ENCODE data around the gene VSX2.

VSX2 gene

GRCh38 chr14:74260525-74261233 lies 21.4 kb downstream of the VSX2 start:
- CTCF ChIA-PET: interaction anchor here (0.9 kb wide), 1 partner anchor 9 kb away, joined by 3 read pairs; no protein-coding TSS in a partner anchor

DNA sequence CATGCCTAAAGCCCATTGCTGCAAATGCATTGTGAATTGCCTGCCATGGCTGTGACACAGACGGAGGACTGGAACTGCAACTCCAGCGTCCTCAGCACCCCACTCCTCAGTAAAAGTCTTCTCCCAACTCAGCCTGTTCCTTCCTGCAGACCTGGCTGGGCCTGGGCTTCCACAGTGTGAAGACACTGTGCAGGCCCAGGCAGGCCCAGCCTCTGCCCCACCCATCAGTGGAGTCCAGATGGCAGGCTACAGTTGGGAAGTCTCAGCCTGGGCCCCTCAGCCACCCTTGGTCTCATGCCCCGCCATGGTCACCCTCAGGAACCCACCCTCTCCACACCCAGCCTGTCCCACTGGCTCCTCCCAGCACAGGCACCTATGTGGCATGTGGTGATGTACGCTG lies 22.0 kb downstream of the VSX2 start:
- CTCF ChIA-PET: interaction anchor here (0.9 kb wide), 1 partner anchor 10 kb away, joined by 3 read pairs; no protein-coding TSS in a partner anchor
- no peak overlapping the region for H3K4me3 ChIP-seq (ENCODE audit: low read depth, low read length)
- TF ChIP-seq ZNF169 (tag by site-specific recombination; IDR thresholded peaks at IDR 0.05) (no peak), KLF1 (tag by site-specific recombination; IDR thresholded peaks at IDR 0.05) (peak; percentile 70), ZNF707 (tag by site-specific recombination; IDR thresholded peaks at IDR 0.05) (peak; percentile 57; the same call in 1 of the 2 replicates), ZNF18 (tag by site-specific recombination; IDR thresholded peaks at IDR 0.05) (0 out of 2 replicates have a peak, but pooled peaks have one; percentile 19), KLF8 (tag by site-specific recombination; IDR thresholded peaks at IDR 0.05) (no peak), ZNF391 (tag by site-specific recombination; IDR thresholded peaks at IDR 0.05; ENCODE audit: borderline replicate concordance, low read depth) (no peak), ZNF114 (tag by site-specific recombination; IDR thresholded peaks at IDR 0.05) (no peak), ZNF580 (tag by site-specific recombination; IDR thresholded peaks at IDR 0.05) (no peak), MYNN (tag by site-specific recombination; IDR thresholded peaks at IDR 0.05; ENCODE audit: borderline replicate concordance) (peak; percentile 97), ZNF19 (tag by site-specific recombination; IDR thresholded peaks at IDR 0.05; ENCODE audit: low read depth) (no peak), EGR2 (tag by site-specific recombination; IDR thresholded peaks at IDR 0.05; ENCODE audit: low read depth) (no peak), ZNF626 (tag by site-specific recombination; IDR thresholded peaks at IDR 0.05) (no peak), SCRT1 (tag by site-specific recombination; IDR thresholded peaks at IDR 0.05; ENCODE audit: borderline replicate concordance) (no peak), ZFP37 (tag by site-specific recombination; IDR thresholded peaks at IDR 0.05) (no peak), ZNF221 (tag by site-specific recombination; IDR thresholded peaks at IDR 0.05; ENCODE audit: borderline replicate concordance) (no peak), IKZF3 (tag by site-specific recombination; IDR thresholded peaks at IDR 0.05) (no peak)
- TF ChIP-seq, protein P1, sequence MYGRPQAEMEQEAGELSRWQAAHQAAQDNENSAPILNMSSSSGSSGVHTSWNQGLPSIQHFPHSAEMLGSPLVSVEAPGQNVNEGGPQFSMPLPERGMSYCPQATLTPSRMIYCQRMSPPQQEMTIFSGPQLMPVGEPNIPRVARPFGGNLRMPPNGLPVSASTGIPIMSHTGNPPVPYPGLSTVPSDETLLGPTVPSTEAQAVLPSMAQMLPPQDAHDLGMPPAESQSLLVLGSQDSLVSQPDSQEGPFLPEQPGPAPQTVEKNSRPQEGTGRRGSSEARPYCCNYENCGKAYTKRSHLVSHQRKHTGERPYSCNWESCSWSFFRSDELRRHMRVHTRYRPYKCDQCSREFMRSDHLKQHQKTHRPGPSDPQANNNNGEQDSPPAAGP (tag by site-specific recombination; IDR thresholded peaks at IDR 0.05): 0 out of 2 replicates have a peak, but pooled peaks have one; percentile 20
- TF ChIP-seq, protein P2, sequence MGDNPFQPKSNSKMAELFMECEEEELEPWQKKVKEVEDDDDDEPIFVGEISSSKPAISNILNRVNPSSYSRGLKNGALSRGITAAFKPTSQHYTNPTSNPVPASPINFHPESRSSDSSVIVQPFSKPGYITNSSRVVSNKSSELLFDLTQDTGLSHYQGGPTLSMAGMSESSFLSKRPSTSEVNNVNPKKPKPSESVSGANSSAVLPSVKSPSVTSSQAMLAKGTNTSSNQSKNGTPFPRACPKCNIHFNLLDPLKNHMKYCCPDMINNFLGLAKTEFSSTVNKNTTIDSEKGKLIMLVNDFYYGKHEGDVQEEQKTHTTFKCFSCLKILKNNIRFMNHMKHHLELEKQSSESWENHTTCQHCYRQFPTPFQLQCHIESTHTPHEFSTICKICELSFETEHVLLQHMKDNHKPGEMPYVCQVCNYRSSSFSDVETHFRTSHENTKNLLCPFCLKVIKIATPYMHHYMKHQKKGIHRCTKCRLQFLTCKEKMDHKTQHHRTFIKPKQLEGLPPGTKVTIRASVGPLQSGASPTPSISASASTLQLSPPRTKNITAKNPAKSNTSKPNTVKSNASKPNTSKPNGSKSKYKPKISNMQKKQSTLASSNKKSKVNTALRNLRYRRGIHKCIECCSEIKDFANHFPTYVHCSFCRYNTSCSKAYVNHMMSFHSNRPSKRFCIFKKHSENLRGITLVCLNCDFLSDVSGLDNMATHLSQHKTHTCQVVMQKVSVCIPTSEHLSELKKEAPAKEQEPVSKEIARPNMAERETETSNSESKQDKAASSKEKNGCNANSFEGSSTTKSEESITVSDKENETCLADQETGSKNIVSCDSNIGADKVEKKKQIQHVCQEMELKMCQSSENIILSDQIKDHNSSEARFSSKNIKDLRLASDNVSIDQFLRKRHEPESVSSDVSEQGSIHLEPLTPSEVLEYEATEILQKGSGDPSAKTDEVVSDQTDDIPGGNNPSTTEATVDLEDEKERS (tag by site-specific recombination; IDR thresholded peaks at IDR 0.05): no peak
- TF ChIP-seq, protein P3, sequence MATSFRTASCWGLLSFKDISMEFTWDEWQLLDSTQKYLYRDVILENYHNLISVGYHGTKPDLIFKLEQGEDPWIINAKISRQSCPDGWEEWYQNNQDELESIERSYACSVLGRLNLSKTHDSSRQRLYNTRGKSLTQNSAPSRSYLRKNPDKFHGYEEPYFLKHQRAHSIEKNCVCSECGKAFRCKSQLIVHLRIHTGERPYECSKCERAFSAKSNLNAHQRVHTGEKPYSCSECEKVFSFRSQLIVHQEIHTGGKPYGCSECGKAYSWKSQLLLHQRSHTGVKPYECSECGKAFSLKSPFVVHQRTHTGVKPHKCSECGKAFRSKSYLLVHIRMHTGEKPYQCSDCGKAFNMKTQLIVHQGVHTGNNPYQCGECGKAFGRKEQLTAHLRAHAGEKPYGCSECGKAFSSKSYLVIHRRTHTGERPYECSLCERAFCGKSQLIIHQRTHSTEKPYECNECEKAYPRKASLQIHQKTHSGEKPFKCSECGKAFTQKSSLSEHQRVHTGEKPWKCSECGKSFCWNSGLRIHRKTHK (tag by site-specific recombination; IDR thresholded peaks at IDR 0.05): no peak

More at GRCh38 chr14:74260525-74261233, 21.4 kb downstream of the VSX2 start:
- Histone ChIP-seq H3K9me3 (ENCODE audit: control insufficient read depth, insufficient read depth, low read depth, low read length) (no peaks in the 10 kb centered on the region), H3K36me3 (ENCODE audit: control insufficient read depth in 2 of 2, insufficient read depth in 1 of 2, low read length in 2 of 2) (no peaks in the 10 kb centered on the region), H3K4me3 (ENCODE audit: low read depth, low read length) (no peak overlapping the region), H3K27ac (ENCODE audit: extremely low read depth, low read depth, low read length) (no peak overlapping the region), H3K4me1 (ENCODE audit: control insufficient read depth, insufficient read depth, low read length) (no peaks in the 10 kb centered on the region; the same call in 1 of the 2 replicates)
- POLR2A ChIA-PET: no interaction called here
- TF ChIP-seq, protein P2 (tag by site-specific recombination; IDR thresholded peaks at IDR 0.05): no peak
- TF ChIP-seq ZNF707 (tag by site-specific recombination; IDR thresholded peaks at IDR 0.05) (no peak), ZNF221 (tag by site-specific recombination; IDR thresholded peaks at IDR 0.05; ENCODE audit: borderline replicate concordance) (no peak), ZNF701 (tag by site-specific recombination; IDR thresholded peaks at IDR 0.05) (no peak), ZNF670 (tag by site-specific recombination; IDR thresholded peaks at IDR 0.05; ENCODE audit: low read depth) (no peak)

More for the DNA sequence above, 22.0 kb downstream of the VSX2 start:
- POLR2A ChIA-PET: no interaction called here
- Histone ChIP-seq H3K27ac (ENCODE audit: extremely low read depth, low read depth, low read length) (no peak overlapping the region), H3K9me3 (ENCODE audit: control insufficient read depth, insufficient read depth, low read depth, low read length) (no peaks in the 10 kb centered on the region), H3K36me3 (ENCODE audit: control insufficient read depth in 2 of 2, insufficient read depth in 1 of 2, low read length in 2 of 2) (no peaks in the 10 kb centered on the region), H3K4me1 (ENCODE audit: control insufficient read depth, insufficient read depth, low read length) (no peaks in the 10 kb centered on the region; the same call in 1 of the 2 replicates)
